Retinal pigment epithelial cell (primary cell): Measurements from ENCODE around the gene WDR7.

Experiments used
- DNase-seq: peaks from one replicate; pipeline ENCODE4 v3.0.0-alpha.2; 2010; ENCODE audit warnings: low read depth
- H3K4me3 ChIP-seq: 2 replicates; pipeline ENCODE4 v1.5.1; 2011; ENCODE audit warnings: mild to moderate bottlenecking, low read length, control low read depth, moderate library complexity
- TF ChIP-seq, protein P1 (sequence below): conservative IDR thresholded peaks from 2 replicates; pipeline ENCODE4 v1.5.1; 2011; ENCODE audit warnings: low read depth, low read length, control low read depth, inconsistent platforms

Gene WDR7

GRCh38 chr18:56986829-56987228, 335.7 kb downstream of the WDR7 start:
- DNase-seq = no peak
- TF ChIP-seq, protein P1, sequence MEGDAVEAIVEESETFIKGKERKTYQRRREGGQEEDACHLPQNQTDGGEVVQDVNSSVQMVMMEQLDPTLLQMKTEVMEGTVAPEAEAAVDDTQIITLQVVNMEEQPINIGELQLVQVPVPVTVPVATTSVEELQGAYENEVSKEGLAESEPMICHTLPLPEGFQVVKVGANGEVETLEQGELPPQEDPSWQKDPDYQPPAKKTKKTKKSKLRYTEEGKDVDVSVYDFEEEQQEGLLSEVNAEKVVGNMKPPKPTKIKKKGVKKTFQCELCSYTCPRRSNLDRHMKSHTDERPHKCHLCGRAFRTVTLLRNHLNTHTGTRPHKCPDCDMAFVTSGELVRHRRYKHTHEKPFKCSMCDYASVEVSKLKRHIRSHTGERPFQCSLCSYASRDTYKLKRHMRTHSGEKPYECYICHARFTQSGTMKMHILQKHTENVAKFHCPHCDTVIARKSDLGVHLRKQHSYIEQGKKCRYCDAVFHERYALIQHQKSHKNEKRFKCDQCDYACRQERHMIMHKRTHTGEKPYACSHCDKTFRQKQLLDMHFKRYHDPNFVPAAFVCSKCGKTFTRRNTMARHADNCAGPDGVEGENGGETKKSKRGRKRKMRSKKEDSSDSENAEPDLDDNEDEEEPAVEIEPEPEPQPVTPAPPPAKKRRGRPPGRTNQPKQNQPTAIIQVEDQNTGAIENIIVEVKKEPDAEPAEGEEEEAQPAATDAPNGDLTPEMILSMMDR = no peak
- no peak overlapping the region for H3K4me3 ChIP-seq

DNA sequence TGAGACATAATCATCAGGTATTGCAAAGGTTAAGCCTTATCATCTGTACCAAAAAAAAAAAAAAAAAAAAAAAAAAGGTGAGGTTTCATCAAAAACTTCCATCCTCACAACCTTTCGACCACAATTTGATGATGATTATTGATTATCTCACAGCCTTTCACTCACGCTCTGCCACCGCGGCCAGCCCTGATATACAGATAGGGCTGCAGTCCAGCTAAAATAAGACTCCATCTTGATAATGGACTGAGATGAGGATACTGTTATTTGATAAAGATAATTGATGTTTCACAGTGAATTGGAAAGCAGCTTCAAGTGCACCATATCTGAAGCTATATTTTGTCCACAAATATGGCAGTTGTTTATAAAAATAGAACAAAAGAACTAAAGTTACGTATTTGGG, 336.1 kb downstream of the WDR7 start:
- DNase-seq = no peak
- no peak overlapping the region for H3K4me3 ChIP-seq
- TF ChIP-seq, protein P1 = no peak

DNA sequence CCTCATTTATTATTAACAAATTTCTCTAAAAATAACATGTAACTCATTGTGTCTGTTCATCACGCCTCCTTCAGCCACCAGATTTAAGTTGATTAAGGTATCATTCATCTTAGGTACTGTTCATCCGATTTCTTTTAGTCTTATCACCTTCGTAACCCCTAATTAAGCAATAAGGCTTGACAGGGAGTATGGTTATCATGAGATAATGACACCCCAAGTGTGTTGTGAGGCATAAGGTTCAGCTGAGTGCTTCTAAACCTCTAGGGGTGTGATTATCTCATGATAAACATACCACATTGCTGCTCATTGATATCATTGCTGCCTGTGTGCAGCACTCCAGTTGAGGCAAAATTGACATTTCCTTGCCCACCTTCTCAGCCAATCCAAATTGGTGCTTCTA, 336.9 kb downstream of the WDR7 start:
- DNase-seq = no peak
- no peak overlapping the region for H3K4me3 ChIP-seq
- TF ChIP-seq, protein P1 = no peak

DNA sequence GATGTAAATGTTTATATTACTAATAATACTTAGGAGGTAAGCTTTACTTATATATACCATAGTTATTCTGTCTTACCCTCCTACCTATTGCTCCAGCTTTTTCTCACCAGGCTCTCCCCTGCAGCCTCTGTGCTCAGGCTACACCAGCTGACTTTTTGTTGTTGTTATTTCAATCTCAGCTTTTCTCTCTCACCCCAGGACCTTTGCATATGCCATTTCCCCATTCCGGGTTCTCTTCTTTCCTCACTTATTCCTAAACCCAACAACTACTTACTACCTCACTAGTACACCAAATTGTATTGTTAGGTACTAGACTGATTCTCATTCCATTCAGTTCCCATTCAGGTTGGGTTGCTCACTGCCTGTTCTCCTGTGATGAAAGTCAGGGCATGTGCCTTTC, 339.5 kb downstream of the WDR7 start:
- DNase-seq = no peak
- TF ChIP-seq, protein P1 = no peak
- H3K4me3 ChIP-seq = no peak overlapping the region

- H3K4me3 ChIP-seq = no peak overlapping the region
- no peak for DNase-seq
- TF ChIP-seq, protein P1 = no peak
Measured at GRCh38 chr18:56992777-56993176, 341.6 kb downstream of the WDR7 start.

- no peak overlapping the region for H3K4me3 ChIP-seq
- TF ChIP-seq, protein P1 = no peak
- DNase-seq = no peak
Measured at GRCh38 chr18:56995579-56996188, 344.5 kb downstream of the WDR7 start.

DNA sequence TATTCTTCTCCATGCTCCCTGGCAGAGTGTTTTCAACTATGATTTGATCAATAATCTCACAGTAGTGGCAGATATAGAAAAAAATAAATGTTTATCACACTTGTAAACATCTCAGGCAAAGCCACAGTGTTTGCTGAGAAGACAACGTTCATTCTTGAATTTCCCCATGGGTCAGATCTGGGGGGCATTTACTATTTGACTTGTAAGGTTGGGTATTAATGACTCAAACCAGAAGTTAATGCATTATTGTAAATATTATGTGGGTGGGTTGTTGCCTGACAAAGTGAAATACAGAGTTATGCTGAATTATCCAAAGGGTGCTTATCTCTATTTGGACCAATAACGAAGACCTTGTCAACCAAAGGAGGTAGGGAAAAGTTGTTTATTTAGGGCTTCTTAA, 346.0 kb downstream of the WDR7 start:
- no peak for DNase-seq
- TF ChIP-seq, protein P1 = no peak
- no peak overlapping the region for H3K4me3 ChIP-seq
